OCI-M1 (cell line): ENCODE data around the gene ZGPAT.
"Not testable (repeated sequence)": the region's sequence is repeated elsewhere in the genome, so short reads cannot be mapped to it uniquely, and the experiment has no call there.

ENCODE experiments used
- DNase-seq: peaks from one replicate; lab custom pipeline; 2025; lab: John Stamatoyannopoulos, UW

Gene ZGPAT

GRCh38 chr20:63707558-63708300 lies at the start of gene ZGPAT, which contains the start of gene ARFRP1:
Gene ZGPAT, plus strand, starts transcription at chr20:63708039. Its CDS starts 542 bp downstream, at chr20:63708581.
Gene ARFRP1, minus strand, starts transcription at chr20:63707976. Its CDS starts 885 bp downstream, at chr20:63707091.
- peak; percentile 94 for DNase-seq

GRCh38 chr20:63658749-63659187 lies 49.1 kb upstream of the ZGPAT start:
- no peak for DNase-seq

GRCh38 chr20:63659370-63659769 lies 48.5 kb upstream of the ZGPAT start:
- DNase-seq: no peak

- DNase-seq: not testable (repeated sequence)
These were observed 47.7 kb upstream of the ZGPAT start for GRCh38 chr20:63660174-63660573.

- DNase-seq: no peak
These were observed 47.2 kb upstream of the ZGPAT start for GRCh38 chr20:63660622-63661021.

GRCh38 chr20:63661108-63661507 lies 46.7 kb upstream of the ZGPAT start:
- DNase-seq: no peak

- DNase-seq: no peak
These were observed 45.7 kb upstream of the ZGPAT start for GRCh38 chr20:63661959-63662812.

- no peak for DNase-seq
These were observed 45.0 kb upstream of the ZGPAT start for GRCh38 chr20:63662813-63663189.

GRCh38 chr20:63663332-63664066 lies 44.3 kb upstream of the ZGPAT start:
- DNase-seq: no peak

GRCh38 chr20:63664143-63664851 lies 43.5 kb upstream of the ZGPAT start:
- DNase-seq: no peak

GRCh38 chr20:63664861-63665594 lies 42.8 kb upstream of the ZGPAT start:
- DNase-seq: no peak

- no peak for DNase-seq
These were observed 42.1 kb upstream of the ZGPAT start for GRCh38 chr20:63665708-63666107.

- no peak for DNase-seq
These were observed 40.0 kb upstream of the ZGPAT start for GRCh38 chr20:63667858-63668257.

- no peak for DNase-seq
These were observed 39.5 kb upstream of the ZGPAT start for GRCh38 chr20:63668351-63668750.

GRCh38 chr20:63671695-63672094 lies 36.1 kb upstream of the ZGPAT start:
- not testable (repeated sequence) for DNase-seq

GRCh38 chr20:63672666-63673065 lies 35.2 kb upstream of the ZGPAT start:
- DNase-seq: no peak

- no peak for DNase-seq
These were observed 33.9 kb upstream of the ZGPAT start for GRCh38 chr20:63673951-63674350.

- no peak for DNase-seq
These were observed 32.0 kb upstream of the ZGPAT start for GRCh38 chr20:63675681-63676368.

GRCh38 chr20:63678071-63678470 lies 29.8 kb upstream of the ZGPAT start:
- no peak for DNase-seq
